K562 (cell line): Measurements from ENCODE around the gene RING1. TPM values are rescaled to one million over a fixed set of nuclear protein-coding genes. Genes with fewer than 3 reads are reported as not detected.

Source experiments
- CHAMP1 ChIP-seq: fragments of 450-650 bp; IDR thresholded peaks from 2 replicates; pipeline ENCODE4 v1.6.1; 2016; ENCODE audit warnings: mild to moderate bottlenecking
- DNMT1 ChIP-seq: fragments of 450-650 bp; IDR thresholded peaks from 2 replicates; pipeline ENCODE4 v1.6.1; 2016; ENCODE audit warnings: antibody characterized with exemption, mild to moderate bottlenecking
- ETS1 ChIP-seq: conservative IDR thresholded peaks from 2 replicates; pipeline ENCODE4 v1.6.1; 2011; ENCODE audit warnings: low read depth, mild to moderate bottlenecking, low read length; ENCODE audit not compliant: control insufficient read depth
- MEF2A ChIP-seq: IDR thresholded peaks from 2 replicates; pipeline ENCODE4 v1.6.1; 2011; ENCODE audit warnings: low read depth, mild to moderate bottlenecking, low read length, moderate library complexity; ENCODE audit not compliant: control insufficient read depth
- NCOA1 ChIP-seq: fragments of 450-650 bp; IDR thresholded peaks from 2 replicates; pipeline ENCODE4 v1.6.1; 2016; ENCODE audit warnings: low read depth
- RBBP5 ChIP-seq: fragments of 200-600 bp; sonication (generic); IDR thresholded peaks from 2 replicates; pipeline ENCODE4 v1.6.1; 2012; ENCODE audit warnings: borderline replicate concordance, mild to moderate bottlenecking, low read length, control low read depth, inconsistent platforms; ENCODE audit not compliant: insufficient read depth, poor library complexity, severe bottlenecking
- RFX1 ChIP-seq: fragments of 450-650 bp; IDR thresholded peaks from 2 replicates; pipeline ENCODE4 v1.6.1; 2016; ENCODE audit warnings: mild to moderate bottlenecking, moderate library complexity
- SMARCC2 ChIP-seq: fragments of 450-650 bp; IDR thresholded peaks from 2 replicates; pipeline ENCODE4 v1.6.1; 2017; ENCODE audit warnings: antibody characterized with exemption, moderate library complexity, mild to moderate bottlenecking, low read depth
- ZNF184 ChIP-seq: sonication (generic); formaldehyde crosslinking; IDR thresholded peaks from 2 replicates; pipeline ENCODE4 v1.5.0; 2020; ENCODE audit warnings: missing genetic modification reagents
- ZNF384 ChIP-seq: IDR thresholded peaks from 2 replicates; pipeline ENCODE4 v1.6.1; 2012; ENCODE audit warnings: low read depth, low read length, improper control_type of control experiment
- ZNF592 ChIP-seq: fragments of 450-650 bp; IDR thresholded peaks from 2 replicates; pipeline ENCODE4 v1.6.1; 2017; ENCODE audit warnings: antibody characterized with exemption, mild to moderate bottlenecking
- polyA plus RNA-seq, 8 experiments: library from polyadenylated mRNA; depleted of rRNA in 4 of 8; stranded (reverse) in 5 of 8; unstranded in 3 of 8; fragments of >200 nt; fragmentation: Nextera tagmentation in 2 of 8; fragmentation: Illumina TruSeq in 1 of 8; extraction: Ambion mirVana in 2 of 8; extraction: Trizol in 1 of 8; gene quantifications; 2 replicates each; pipeline versions ENCODE4 v1.2.1 to v1.2.3, GENCODE V29; 2011 to 2014; ENCODE audit warnings: inconsistent platforms in 1 of 8, missing spikeins in 1 of 8
- total RNA-seq, 7 experiments: library from RNA; depleted of rRNA in 6 of 7; stranded (reverse); fragments of >200 nt in 6 of 7; fragmentation: Illumina TruSeq in 2 of 7; extraction: Trizol in 2 of 7; gene quantifications; 2 replicates each; pipeline versions ENCODE4 v1.2.1 to v1.2.3, GENCODE V29; 2011 to 2021; ENCODE audit warnings: low replicate concordance in 1 of 7

Gene RING1
- total and polyA plus RNA-seq, 9 of the 15 experiments (the other 6 are each of a cell fraction or from before 2014, with no cell fraction given): 4.2 to 59.1 (median 36.9) TPM

GRCh38 chr6:33201147-33201545 is 7.2 kb upstream of the RING1 start (continued):
- TF ChIP-seq ZNF592 (peak; percentile 65; the same call in 1 of the 2 replicates), ETS1 (0 out of 2 replicates have a peak, but pooled peaks have one; percentile 34), RBBP5 (no peak), RFX1 (no peak), DNMT1 (no peak), MEF2A (no peak), CHAMP1 (no peak), ZNF384 (no peak), ZNF184 (CRISPR knock-in tag) (no peak), SMARCC2 (peak; percentile 32; the same call in 1 of the 2 replicates), NCOA1 (no peak)
